ENCODE measurements around the gene NCMAP.

- TF ChIP-seq CTCF (optimal IDR thresholded peaks at IDR 0.05 in 1 of 3, IDR thresholded peaks at IDR 0.05 in 1 of 3, conservative IDR thresholded peaks at IDR 0.05 in 1 of 3; ENCODE audit: extremely low read depth in 1 of 3, insufficient read depth in 2 of 3, low read length in 3 of 3) (peak in 2 of 3 experiments; percentile 3 to 24), EZH2 (IDR thresholded peaks at IDR 0.05; ENCODE audit: low read length) (no peak)
These were observed 86.8 kb downstream of the NCMAP start, which contains the start of gene SRRM1 for GRCh38 chr1:24642481-24643362.

All from keratinocyte (primary cell).